HG03457 (cell line): ENCODE data around the gene GNG4.
"Not testable (repeated sequence)": the region's sequence is repeated elsewhere in the genome, so short reads cannot be mapped to it uniquely, and the experiment has no call there.

Source experiments
- ATAC-seq: cut with Tn5 transposase; IDR thresholded peaks from one replicate; pipeline ENCODE4 v1.9.1; 2021; ENCODE audit warnings: moderate number of reproducible peaks; ENCODE audit not compliant: unreplicated experiment

GNG4 gene

DNA sequence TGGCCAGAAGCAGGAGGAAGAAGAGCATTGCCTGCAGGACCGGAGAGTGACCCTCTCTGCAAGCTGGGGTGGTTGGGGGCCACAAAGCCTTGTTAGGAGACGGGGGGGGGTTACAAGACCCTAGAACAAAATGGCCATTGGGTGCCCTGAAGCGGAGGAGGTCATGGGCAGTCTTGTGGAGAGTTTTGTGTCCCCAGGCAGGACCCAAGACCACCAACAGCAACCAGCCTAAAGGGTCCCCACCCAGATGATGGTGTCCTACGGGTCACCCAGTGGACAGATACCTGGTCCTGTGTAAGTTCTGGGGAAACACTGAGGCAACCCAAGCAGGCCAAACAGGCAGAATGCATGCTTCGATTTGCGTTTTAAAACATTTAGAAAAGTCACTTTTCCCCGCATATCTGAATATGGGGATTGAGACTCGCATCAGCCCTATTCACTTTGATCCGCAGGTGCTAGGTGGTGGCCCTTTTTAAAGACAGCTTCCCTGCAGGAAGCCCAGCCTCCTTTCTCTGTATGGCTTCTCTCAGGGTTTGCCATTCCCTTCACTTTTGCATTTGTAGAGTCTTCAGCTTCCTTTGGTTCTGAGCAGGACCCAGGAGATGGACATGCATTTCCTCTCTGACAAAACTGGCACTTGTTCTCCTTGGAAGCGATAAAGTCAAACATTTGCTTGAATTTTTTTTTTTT is 21.1 kb downstream of the GNG4 start:
- ATAC-seq = no peak

- no peak for ATAC-seq
These were observed 23.8 kb downstream of the GNG4 start for GRCh38 chr1:235625831-235626230.

GRCh38 chr1:235625340-235625739 is 24.2 kb downstream of the GNG4 start:
- ATAC-seq = no peak

DNA sequence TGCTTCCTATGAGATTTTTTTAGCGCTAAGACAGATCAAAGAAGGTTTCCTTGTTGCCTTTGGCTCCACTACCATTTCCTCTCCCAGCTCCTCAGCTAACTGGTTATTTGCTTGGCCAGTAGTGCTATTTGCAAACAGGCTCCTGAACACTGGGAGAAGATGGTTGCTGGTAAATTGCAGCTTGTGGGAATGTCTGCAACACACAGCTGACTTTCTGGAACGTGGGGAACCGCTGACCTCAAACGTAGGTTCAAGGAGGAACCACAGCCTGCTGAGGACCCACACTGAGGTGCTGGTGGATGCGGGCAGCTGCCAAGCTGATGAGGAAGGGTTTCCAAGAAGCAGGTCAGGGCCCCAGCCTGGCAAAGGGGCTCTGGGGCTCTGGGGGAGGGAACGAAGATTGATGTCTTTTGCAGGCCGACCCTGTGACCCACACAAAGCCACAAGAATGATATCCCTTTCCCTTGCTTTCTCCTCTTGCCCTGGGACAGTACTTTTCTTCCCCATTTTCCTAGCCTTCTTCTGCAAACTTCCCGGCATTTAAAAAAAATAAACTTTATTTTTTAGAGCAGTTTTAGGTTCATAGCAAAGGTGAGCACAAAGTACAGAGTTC is 24.8 kb downstream of the GNG4 start:
- ATAC-seq = no peak

GRCh38 chr1:235622936-235623779 is 26.4 kb downstream of the GNG4 start:
- no peak for ATAC-seq

DNA sequence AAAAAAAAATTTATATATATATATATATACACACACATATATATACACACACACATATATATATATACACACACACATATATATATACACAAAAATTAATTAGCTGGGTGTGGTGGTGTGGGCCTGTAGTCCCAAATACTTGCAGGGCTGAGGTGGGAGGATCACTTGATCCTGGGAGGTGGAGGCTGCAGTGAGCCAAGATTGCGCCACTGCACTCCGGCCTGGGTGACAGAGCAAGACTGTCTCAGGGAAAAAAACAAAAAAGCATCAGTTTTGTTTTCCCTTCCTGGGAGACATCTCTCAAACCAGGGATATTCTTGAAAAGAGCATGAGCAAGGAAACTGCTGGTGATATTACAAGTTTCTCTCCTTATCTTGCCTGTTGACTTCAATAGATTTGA is 30.4 kb downstream of the GNG4 start:
- not testable (repeated sequence) for ATAC-seq

GRCh38 chr1:235617808-235618207 is 31.8 kb downstream of the GNG4 start:
- ATAC-seq = no peak

- no peak for ATAC-seq
These were observed 32.4 kb downstream of the GNG4 start for GRCh38 chr1:235617140-235617539.

GRCh38 chr1:235614442-235614954 is 35.1 kb downstream of the GNG4 start:
- ATAC-seq = no peak

DNA sequence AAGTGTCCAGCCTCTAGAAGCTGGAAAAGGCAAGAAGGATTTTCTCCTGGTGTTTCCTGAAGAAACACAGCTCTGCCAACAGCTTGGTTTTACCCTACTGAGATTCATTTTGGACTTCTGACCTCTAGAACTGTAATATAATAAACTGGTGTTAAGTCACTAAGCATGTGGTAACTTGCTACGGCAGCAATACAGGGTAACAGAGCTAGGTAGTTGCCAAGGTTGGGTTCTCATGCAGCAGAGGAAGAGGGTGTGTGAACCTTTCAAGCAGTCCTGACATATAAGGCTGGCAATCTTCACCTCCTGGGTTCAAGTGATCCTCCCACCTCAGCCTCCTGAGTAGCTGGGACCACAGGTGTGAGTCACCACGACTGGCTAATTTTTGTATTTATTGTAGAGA is 36.0 kb downstream of the GNG4 start:
- ATAC-seq = no peak

GRCh38 chr1:235612761-235613160 is 36.8 kb downstream of the GNG4 start:
- no peak for ATAC-seq

DNA sequence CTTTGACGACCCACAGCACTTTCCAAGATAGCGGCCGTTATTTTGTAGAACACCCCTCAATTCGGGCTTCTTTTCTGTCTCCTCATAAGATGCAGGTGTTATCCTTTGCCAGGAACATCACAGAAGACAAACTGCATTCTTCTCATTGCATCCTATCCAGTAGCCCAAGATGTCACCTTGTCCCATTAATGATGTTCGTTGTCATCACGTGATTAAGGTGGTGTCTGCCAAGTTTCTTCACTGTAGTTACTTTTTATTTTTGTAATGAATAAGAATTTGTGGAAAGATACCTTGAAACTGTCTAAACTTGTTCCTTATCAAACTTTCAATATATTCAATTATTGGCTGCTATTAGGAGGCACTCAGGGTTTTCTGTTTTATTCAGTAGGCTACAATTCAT is 39.4 kb downstream of the GNG4 start:
- ATAC-seq = no peak

- no peak for ATAC-seq
These were observed 41.3 kb downstream of the GNG4 start for GRCh38 chr1:235608278-235608677.

- no peak for ATAC-seq
These were observed 42.3 kb downstream of the GNG4 start for GRCh38 chr1:235607284-235607683.

DNA sequence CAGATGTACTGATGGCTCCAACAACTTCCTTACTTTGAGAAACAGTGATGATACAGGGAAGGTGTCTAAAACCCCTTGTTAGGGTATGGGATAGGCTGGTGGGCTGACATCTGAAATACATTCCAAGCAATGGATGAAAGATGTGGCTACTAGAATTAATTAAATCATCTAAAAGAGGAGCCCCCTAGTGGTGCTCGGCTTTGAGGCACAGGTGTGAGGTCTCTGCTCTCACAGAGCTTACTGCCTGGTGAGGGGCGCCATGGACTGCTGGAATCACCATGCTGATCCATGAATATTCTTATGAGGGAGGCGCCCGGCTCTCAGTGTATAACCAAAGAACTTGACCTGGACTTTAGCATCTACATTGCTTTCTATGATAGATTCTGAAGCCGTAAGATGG is 48.5 kb downstream of the GNG4 start:
- no peak for ATAC-seq

GRCh38 chr1:235599536-235599935 is 50.0 kb downstream of the GNG4 start:
- ATAC-seq = no peak

DNA sequence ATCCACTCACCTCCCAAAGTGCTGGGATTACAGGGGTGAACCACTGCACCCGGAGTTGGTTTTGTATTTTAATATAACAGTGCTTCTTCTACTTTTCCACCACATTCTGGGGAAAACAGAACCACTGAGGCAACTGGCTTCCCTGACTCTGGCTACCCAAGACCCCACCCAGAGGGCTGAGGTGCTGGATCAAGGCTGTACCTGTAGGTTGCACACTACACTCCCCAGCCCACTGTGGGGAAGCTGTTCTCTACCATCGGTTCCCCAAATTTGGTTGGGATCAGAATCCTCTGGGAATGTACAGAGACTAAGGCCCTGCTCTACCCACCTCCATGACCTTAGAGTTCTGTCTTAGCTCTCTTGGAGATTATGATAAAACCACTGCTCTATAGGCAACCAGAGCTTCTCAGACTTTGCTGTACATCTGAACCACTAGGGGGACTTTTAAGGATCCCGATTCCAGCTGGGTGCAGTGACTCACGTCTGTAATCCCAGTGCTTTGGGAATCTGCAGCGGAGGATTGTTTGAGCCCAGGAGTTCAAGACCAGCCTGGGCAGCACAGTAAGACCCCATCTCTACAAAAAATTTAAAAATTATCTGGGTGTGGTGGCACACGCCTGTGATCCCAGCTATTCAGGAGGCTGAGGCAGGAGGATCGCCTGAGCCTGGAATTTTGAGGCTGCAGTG is 51.6 kb downstream of the GNG4 start:
- no peak for ATAC-seq

DNA sequence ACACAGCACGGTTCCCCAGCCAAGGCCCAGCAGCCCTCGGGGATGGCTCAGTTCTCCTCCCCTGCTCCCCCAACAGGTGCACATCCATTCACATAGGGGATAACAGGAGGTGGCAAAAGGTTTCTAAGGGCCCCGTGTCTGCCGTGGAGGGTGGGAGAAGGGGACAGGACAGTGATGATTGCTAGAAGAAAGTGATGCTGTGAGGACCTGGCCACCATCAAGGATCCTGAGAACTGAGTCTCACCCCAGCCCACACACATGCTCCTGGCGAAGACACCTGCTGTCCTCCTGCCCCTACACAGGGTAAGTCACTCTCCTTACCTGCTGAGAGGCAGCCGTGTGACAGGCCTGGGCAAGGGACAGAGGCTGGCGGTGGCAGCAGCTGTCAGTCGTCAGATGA is 54.5 kb downstream of the GNG4 start:
- no peak for ATAC-seq

DNA sequence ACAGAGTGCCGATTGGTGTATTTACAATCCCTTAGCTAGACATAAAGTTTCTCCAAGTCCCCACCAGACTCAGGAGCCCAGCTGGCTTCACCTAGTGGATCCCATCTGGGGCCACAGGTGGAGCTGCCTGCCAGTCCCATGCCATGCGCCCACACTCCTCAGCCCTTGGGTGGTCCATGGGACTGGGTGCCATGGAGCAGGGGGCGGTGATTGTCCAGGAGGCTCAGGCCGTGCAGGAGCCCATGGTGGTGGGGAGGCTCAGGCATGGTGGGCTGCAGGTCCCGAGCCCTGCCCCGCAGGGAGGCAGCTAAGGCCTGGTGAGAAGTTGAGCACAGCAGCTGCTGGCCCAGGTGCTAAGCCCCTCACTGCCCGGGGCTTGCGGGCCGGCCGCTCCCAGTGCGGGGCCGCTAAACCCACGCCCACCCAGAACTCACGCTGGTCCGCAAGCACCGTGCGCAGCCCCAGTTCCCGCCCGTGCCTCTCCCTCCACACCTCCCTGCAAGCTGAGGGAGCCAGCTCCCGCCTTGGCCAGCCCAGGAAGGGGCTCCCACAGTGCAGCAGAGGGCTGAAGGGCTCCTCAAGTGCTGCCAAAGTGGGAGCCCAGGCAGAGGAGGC is 55.2 kb downstream of the GNG4 start:
- ATAC-seq = not testable (repeated sequence)

- no peak for ATAC-seq
These were observed 60.6 kb downstream of the GNG4 start for GRCh38 chr1:235588916-235589515.
